ENCODE measurements around the gene MBOAT2. TPM values are rescaled to one million over a fixed set of nuclear protein-coding genes. Genes with fewer than 3 reads are reported as not detected.

MBOAT2 gene
- total RNA-seq, 1 experiment from 2014 or later = 16.8 TPM

GRCh38 chr2:8996006-8996405 is 7.5 kb downstream of the MBOAT2 start:
- no peak overlapping the region for H3K4me2 ChIP-seq (ENCODE audit: low read length)
- no peaks in the 10 kb centered on the region for H3K27me3 ChIP-seq (ENCODE audit: insufficient read depth, low read length)
- no peak for TF ChIP-seq EZH2 (IDR thresholded peaks at IDR 0.05)
- no peak for TF ChIP-seq POLR2AphosphoS5 (IDR thresholded peaks at IDR 0.05; ENCODE audit: low read depth, low read length)
- no peak for TF ChIP-seq MAX (IDR thresholded peaks at IDR 0.05)
- no peak for TF ChIP-seq CTCF (IDR thresholded peaks at IDR 0.05 in 2 of 3, conservative IDR thresholded peaks at IDR 0.05 in 1 of 3; ENCODE audit: borderline replicate concordance in 1 of 3, insufficient read depth in 1 of 3, low read depth in 2 of 3, low read length in 2 of 3)
- no peak for TF ChIP-seq ZFX (IDR thresholded peaks at IDR 0.05)
- no peak for TF ChIP-seq POLR2A (IDR thresholded peaks at IDR 0.05; ENCODE audit: borderline replicate concordance, extremely low read depth, insufficient read depth, insufficient read length)
- no peak for TF ChIP-seq TCF7L2 (IDR thresholded peaks at IDR 0.05; ENCODE audit: borderline replicate concordance, extremely low read depth, insufficient read depth, insufficient read length)
- TF ChIP-seq ATF3 (IDR thresholded peaks at IDR 0.05) = no peak
- TF ChIP-seq ZNF274 (IDR thresholded peaks at IDR 0.05; ENCODE audit: low read depth, low read length) = no peak
- TF ChIP-seq SP1 (IDR thresholded peaks at IDR 0.05; ENCODE audit: low read depth) = no peak
- no peak for TF ChIP-seq ZBTB33 (IDR thresholded peaks at IDR 0.05; ENCODE audit: extremely low read depth, insufficient replicate concordance, low read length)
- TF ChIP-seq YY1 (IDR thresholded peaks at IDR 0.05; ENCODE audit: extremely low read depth, insufficient replicate concordance, low read depth, low read length) = no peak
- no peak for TF ChIP-seq EGR1 (IDR thresholded peaks at IDR 0.05; ENCODE audit: low read depth)
- TF ChIP-seq RAD21 (IDR thresholded peaks at IDR 0.05; ENCODE audit: low read depth) = no peak
- TF ChIP-seq CBX3 (IDR thresholded peaks at IDR 0.05; ENCODE audit: low read depth) = no peak
- no peak for TF ChIP-seq JUND (IDR thresholded peaks at IDR 0.05)
- H3K9me3 ChIP-seq (ENCODE audit: control insufficient read depth in 1 of 2, insufficient read depth in 1 of 2, low read depth in 1 of 2, low read length in 2 of 2) = no peaks in the 10 kb centered on the region
- H3K9ac ChIP-seq (ENCODE audit: low read length) = no peak overlapping the region
- no peak overlapping the region for H3K4me3 ChIP-seq (replicated peaks in 1 of 2; ENCODE audit: low read depth in 1 of 2, low read length in 2 of 2)
- RAD21 ChIA-PET (ENCODE audit: low non-redundant PET in 1 of 2, low total read pairs in 2 of 2, uncharacterized antibody in 2 of 2, unreplicated experiment in 2 of 2) = no interaction called here
- H3K27ac ChIP-seq (ENCODE audit: low read depth, low read length) = no peak overlapping the region
- ATAC-seq (no peak), DNase-seq (ENCODE audit: low read depth, low spot score) (no peak)
- BruUV-seq (replicated peaks) = no TSS peak
- CTCF ChIA-PET = no interaction called here
- H3K9me2 ChIP-seq (ENCODE audit: insufficient read depth) = no peaks in the 10 kb centered on the region
- peaks cover 3% of the 10 kb centered on the region; the same call in 1 of the 2 replicates for H4K20me1 ChIP-seq (ENCODE audit: insufficient read depth)
- H3K36me3 ChIP-seq (ENCODE audit: control insufficient read depth in 1 of 2, insufficient read depth in 2 of 2, low read length in 2 of 2) = no peaks in the 10 kb centered on the region
- H2AFZ ChIP-seq (ENCODE audit: low read depth, low read length, poor library complexity, severe bottlenecking) = no peak overlapping the region
- intact Hi-C loops (cut with micrococcal nuclease) = no loop called here
- H3K4me1 ChIP-seq (ENCODE audit: control insufficient read depth in 1 of 2, insufficient read depth in 2 of 2, low read length in 2 of 2) = peaks cover 10 to 11% of the 10 kb centered on the region in 2 experiments
- H3K79me2 ChIP-seq (ENCODE audit: insufficient read depth, low read length) = peaks cover 21% of the 10 kb centered on the region
- POLR2A ChIA-PET = interaction anchor here (0.6 kb wide), 1 partner anchor 75 kb away, joined by 4 read pairs; no protein-coding TSS in a partner anchor

Data from HCT116 (cell line).